SH-SY5Y (cell line): Measurements from ENCODE around the gene TRPC3.

Source experiments
- GATA2 ChIP-seq: IDR thresholded peaks from 2 replicates; pipeline ENCODE4 v1.6.1; 2011; ENCODE audit warnings: mild to moderate bottlenecking, low read depth, low read length
- GATA3 ChIP-seq: IDR thresholded peaks from 2 replicates; pipeline ENCODE4 v1.6.1; 2011; ENCODE audit warnings: low read depth, mild to moderate bottlenecking, low read length, moderate library complexity

- TF ChIP-seq GATA2 (no peak), GATA3 (no peak)
Observed at GRCh38 chr4:121932212-121932974, 19.5 kb downstream of the TRPC3 start.
